Pancreas (tissue), 10 donors: ENCODE results near the gene FCN3. TPM values are rescaled to one million over a fixed set of nuclear protein-coding genes. Genes with fewer than 3 reads are reported as not detected.

ENCODE experiments used
- ATAC-seq, 4 donors: fragments of 200-7000 bp; cut with Tn5 transposase; one replicate each; pipeline versions ENCODE4 v1.8.0 to v1.9.1; 2020; ENCODE audit warnings: mild to moderate bottlenecking in 4 of 4, moderate library complexity in 4 of 4
- DNase-seq, 6 donors: peaks; one replicate each; pipeline ENCODE4 v3.0.0-alpha.2; 2020
- FAIRE-seq: peaks from 2 replicates; lab custom pipeline; 2012; peaks lifted over from hg19 to GRCh38; lab: Jason Lieb, UNC
- H3K27ac ChIP-seq, 4 donors: fragments of 200-600 bp; sonication (generic); 1 replicate in 3 of 4; 2 replicates in 1 of 4; pipeline versions ENCODE4 v1.5.0 to v1.8.0; 2020
- H3K27me3 ChIP-seq, 4 donors: fragments of 200-600 bp; one replicate each; pipeline ENCODE4 v1.8.0; 2021
- H3K36me3 ChIP-seq, 3 donors: fragments of 200-600 bp; sonication (generic) in 1 of 3; one replicate each; pipeline versions ENCODE4 v1.5.0 to v1.8.0; 2020 to 2021
- H3K4me1 ChIP-seq, 3 donors: fragments of 200-600 bp; one replicate each; pipeline ENCODE4 v1.8.0; 2021
- H3K4me3 ChIP-seq, 4 donors: fragments of 200-600 bp; sonication (generic) in 2 of 4; one replicate each; pipeline versions ENCODE4 v1.5.0 to v1.8.0; 2020 to 2021
- H3K9me3 ChIP-seq, 4 donors: fragments of 200-600 bp; one replicate each; pipeline ENCODE4 v1.8.0; 2021
- CTCF ChIP-seq, 4 donors: fragments of 200-600 bp; sonication (generic) in 3 of 4; IDR thresholded peaks; one replicate each; pipeline versions ENCODE4 v1.5.0 to v1.8.0; 2021; ENCODE audit warnings: antibody characterized with exemption in 4 of 4
- WGBS, 2 donors: extraction: QIAGEN DNeasy Blood & Tissue Kit; methylation state at CpG; one replicate each; pipeline ENCODE4 v1.1.7; 2013; 5-methylcytosine and 5-hydroxymethylcytosine counted together
- intact Hi-C, 3 donors: fragments of 100-400 bp; cut with DNase I; formaldehyde crosslinking; loops; one replicate each; pipeline versions ENCODE4 v1.11.1 to v1.14.2; 2022
- polyA plus RNA-seq, 2 donors: library from polyadenylated mRNA; stranded (reverse); fragments of 200-250 nt; gene quantifications; one replicate each; pipeline ENCODE4 v1.2.3, GENCODE V29; 2013
- total RNA-seq, 6 donors: library from RNA; stranded (reverse); fragmentation: NEBNext Ultra II Directional in 4 of 6; extraction: Animal tissue kit (Norgen Biotek cat#: 25700) in 4 of 6; gene quantifications; one replicate each; pipeline versions ENCODE4 v1.2.1 to v1.2.4, GENCODE V29; 2021 to 2023
- donor health status: healthy with polysubstance abuse.
- donor health status: DM: no; HTN: no; CAD: no; lungs with moderate emphysema.
- donor health status: DM: no; HTN: no; CAD: no.
- donor health status: control.
- donor health status: control.
- donor health status: Bipolar disorder and iron deficiency.
- donor health status: DM: yes; HTN: yes; CAD: no.
- donor health status: DM: no; HTN: no; CAD: no.
- donor health status: DM: no; HTN: no; CAD: no.
- donor health status: DM: yes; HTN: yes; CAD: no.

FCN3 gene
- total and polyA plus RNA-seq, 8 donors: 0.39 to 19.7 (median 3.7) TPM

DNA sequence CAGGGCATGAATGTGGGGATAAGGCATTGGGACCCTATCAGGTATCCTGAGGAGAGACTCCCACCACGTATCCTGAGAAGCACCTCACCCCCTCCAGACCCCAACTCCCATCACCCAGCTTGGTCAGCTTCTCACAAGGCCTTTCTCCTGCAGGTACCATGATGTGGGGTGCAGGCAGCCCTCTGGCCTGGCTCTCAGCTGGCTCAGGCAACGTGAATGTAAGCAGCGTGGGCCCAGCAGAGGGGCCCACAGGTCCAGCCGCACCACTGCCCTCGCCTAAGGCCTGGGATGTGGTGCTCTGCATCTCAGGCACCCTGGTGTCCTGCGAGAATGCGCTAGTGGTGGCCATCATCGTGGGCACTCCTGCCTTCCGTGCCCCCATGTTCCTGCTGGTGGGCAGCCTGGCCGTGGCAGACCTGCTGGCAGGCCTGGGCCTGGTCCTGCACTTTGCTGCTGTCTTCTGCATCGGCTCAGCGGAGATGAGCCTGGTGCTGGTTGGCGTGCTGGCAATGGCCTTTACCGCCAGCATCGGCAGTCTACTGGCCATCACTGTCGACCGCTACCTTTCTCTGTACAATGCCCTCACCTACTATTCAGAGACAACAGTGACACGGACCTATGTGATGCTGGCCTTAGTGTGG lies 19.1 kb upstream of the FCN3 start:
- 92 to 96% methylated on average over 17 to 18 of the region's 18 CpGs for WGBS, 2 donors
- no peak for FAIRE-seq
- Histone ChIP-seq H3K27me3 (no peaks in the 10 kb centered on the region), H3K9me3 (no peaks in the 10 kb centered on the region), H3K4me1 (peaks cover 0 to 5% (median 4%) of the 10 kb centered on the region in 3 donors), H3K36me3 (no peaks in the 10 kb centered on the region), H3K4me3 (no peak overlapping the region), H3K27ac (no peak overlapping the region)
- ATAC-seq: no peak
- intact Hi-C loops: loop anchor here (2.0 to 10.0 kb wide), 4 partner anchors 36 to 96 kb away; no protein-coding TSS in a partner anchor
- peak in 2 of 6 donors; percentile 48 to 73 for DNase-seq
- no peak for TF ChIP-seq CTCF (IDR thresholded peaks at IDR 0.05)

- Histone ChIP-seq H3K36me3 (no peaks in the 10 kb centered on the region), H3K27me3 (no peaks in the 10 kb centered on the region), H3K4me3 (peak overlapping the region; percentile 7 to 59 (median 18)), H3K4me1 (peaks cover 0 to 5% (median 4%) of the 10 kb centered on the region in 3 donors), H3K9me3 (no peaks in the 10 kb centered on the region), H3K27ac (no peak overlapping the region)
- WGBS, 2 donors: 45 to 46% methylated on average over 30 of the region's 30 CpGs
- FAIRE-seq: no peak
- intact Hi-C loops: loop anchor here (5.0 to 10.0 kb wide), 3 partner anchors 36 to 96 kb away; no protein-coding TSS in a partner anchor
- DNase-seq: peak in 1 of 6 donors; percentile 72
- TF ChIP-seq CTCF (IDR thresholded peaks at IDR 0.05): no peak
- no peak for ATAC-seq
Observed at GRCh38 chr1:27392778-27393635, 18.4 kb upstream of the FCN3 start.

DNA sequence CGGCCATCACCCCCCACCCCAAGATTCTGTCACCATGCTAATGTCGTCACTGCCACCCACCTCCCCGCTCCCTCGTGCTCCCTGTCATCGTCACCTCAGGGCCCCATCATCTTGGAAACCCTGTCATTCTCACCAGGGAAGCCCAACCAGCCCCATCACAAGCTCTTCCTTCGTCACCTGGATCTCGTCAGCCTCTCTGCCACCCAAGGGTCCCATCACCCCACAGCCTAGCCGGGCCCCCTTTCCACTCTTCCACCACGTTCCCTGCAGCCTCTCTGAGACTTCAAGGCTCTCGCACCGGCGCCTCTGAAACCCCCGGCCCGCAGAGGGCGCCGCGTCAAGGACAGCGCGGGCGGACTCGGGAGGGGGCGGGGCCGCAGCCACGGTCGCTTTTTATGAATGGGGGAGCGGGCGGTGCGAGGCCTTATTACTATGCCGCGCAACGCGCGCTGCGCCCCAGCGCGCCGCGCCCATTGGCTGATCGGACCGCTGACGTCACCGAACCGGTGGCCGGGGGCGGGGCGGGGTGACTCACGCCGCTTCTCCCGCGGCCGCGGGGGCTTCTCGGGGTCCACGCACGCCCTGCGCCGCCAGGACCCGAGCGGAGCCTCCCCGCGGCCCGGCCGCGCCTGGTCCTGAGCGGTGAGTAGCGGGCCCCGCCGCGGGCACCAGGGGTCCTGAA lies 17.6 kb upstream of the FCN3 start, which contains the start of gene GPR3:
TSS of gene GPR3 (plus strand) at position 527 of the 682 bp plus-strand sequence. CDS start 1,177 bp downstream, outside the sequence.
- intact Hi-C loops: loop anchor here (5.0 to 10.0 kb wide), 3 partner anchors 35 to 95 kb away; no protein-coding TSS in a partner anchor
- H3K27ac ChIP-seq: no peak within 1 kb of the TSS
- 2 to 3% methylated on average over 60 to 69 of the region's 69 CpGs for WGBS, 2 donors

More for the DNA sequence above, 17.6 kb upstream of the FCN3 start, which contains the start of gene GPR3:
- H3K9me3 ChIP-seq: no peaks in the 10 kb centered on the region
- no peaks in the 10 kb centered on the region for H3K36me3 ChIP-seq
- FAIRE-seq (no peak), ATAC-seq (peak; percentile 81 to 90 (median 88)), DNase-seq (peak; percentile 78 to 92 (median 88))
- no peaks in the 10 kb centered on the region for H3K27me3 ChIP-seq
- H3K4me1 ChIP-seq: peaks cover 0 to 5% (median 4%) of the 10 kb centered on the region in 3 donors
- peak in 1 of 4 donors; percentile 18 for TF ChIP-seq CTCF (IDR thresholded peaks at IDR 0.05)
- H3K4me3 ChIP-seq: peak within 1 kb of the TSS; percentile 7 to 59 (median 18)
